Colonic mucosa (tissue), 4 donors: ENCODE results near the gene TMLHE. TPM values are rescaled to one million over a fixed set of nuclear protein-coding genes. Genes with fewer than 3 reads are reported as not detected.
A peak's percentile ranks its signal among the peaks of the same experiment; 100 is the strongest.
"Not testable (repeated sequence)": the region's sequence is repeated elsewhere in the genome, so short reads cannot be mapped to it uniquely, and the experiment has no call there.

Experiments used
- DNase-seq: peaks from one replicate; pipeline ENCODE4 v3.0.0-alpha.2; 2020
- H3K27ac ChIP-seq: fragments of 200-600 bp; one replicate; pipeline ENCODE4 v1.8.0; 2021
- H3K27me3 ChIP-seq: fragments of 200-600 bp; one replicate; pipeline ENCODE4 v1.8.0; 2021
- H3K36me3 ChIP-seq: fragments of 200-600 bp; one replicate; pipeline ENCODE4 v1.8.0; 2021
- H3K4me1 ChIP-seq: fragments of 200-600 bp; one replicate; pipeline ENCODE4 v1.8.0; 2021; ENCODE audit warnings: mild to moderate bottlenecking
- H3K4me3 ChIP-seq: fragments of 200-600 bp; one replicate; pipeline ENCODE4 v1.8.0; 2021
- H3K9ac ChIP-seq, 2 donors: one replicate each; pipeline ENCODE4 v1.7.0; 2013; ENCODE audit warnings: control low read depth in 2 of 2, low read depth in 2 of 2, low read length in 2 of 2
- H3K9me3 ChIP-seq: fragments of 200-600 bp; one replicate; pipeline ENCODE4 v1.8.0; 2021
- intact Hi-C: fragments of 100-400 bp; cut with DNase I; formaldehyde crosslinking; loops from one replicate; pipeline ENCODE4 v1.14.1; 2022
- total RNA-seq, 2 donors: library from RNA; stranded (reverse); fragmentation: NEBNext Ultra II Directional in 1 of 2; extraction: Animal tissue kit (Norgen Biotek cat#: 25700) in 1 of 2; gene quantifications; one replicate each; pipeline ENCODE4 v1.2.1, GENCODE V29; 2021
- TF ChIP-seq, protein P1 (sequence below): fragments of 200-600 bp; IDR thresholded peaks from one replicate; pipeline ENCODE4 v1.8.0; 2022; ENCODE audit warnings: antibody characterized with exemption, mild to moderate bottlenecking
- donor health status: healthy.
- donor health status: DM: no; HTN: no; CAD: no.
- donor health status: DM: no; HTN: no; CAD: no.

Gene TMLHE
- total RNA-seq, 2 donors from 2014 or later = 19.0 to 24.2 TPM

DNA sequence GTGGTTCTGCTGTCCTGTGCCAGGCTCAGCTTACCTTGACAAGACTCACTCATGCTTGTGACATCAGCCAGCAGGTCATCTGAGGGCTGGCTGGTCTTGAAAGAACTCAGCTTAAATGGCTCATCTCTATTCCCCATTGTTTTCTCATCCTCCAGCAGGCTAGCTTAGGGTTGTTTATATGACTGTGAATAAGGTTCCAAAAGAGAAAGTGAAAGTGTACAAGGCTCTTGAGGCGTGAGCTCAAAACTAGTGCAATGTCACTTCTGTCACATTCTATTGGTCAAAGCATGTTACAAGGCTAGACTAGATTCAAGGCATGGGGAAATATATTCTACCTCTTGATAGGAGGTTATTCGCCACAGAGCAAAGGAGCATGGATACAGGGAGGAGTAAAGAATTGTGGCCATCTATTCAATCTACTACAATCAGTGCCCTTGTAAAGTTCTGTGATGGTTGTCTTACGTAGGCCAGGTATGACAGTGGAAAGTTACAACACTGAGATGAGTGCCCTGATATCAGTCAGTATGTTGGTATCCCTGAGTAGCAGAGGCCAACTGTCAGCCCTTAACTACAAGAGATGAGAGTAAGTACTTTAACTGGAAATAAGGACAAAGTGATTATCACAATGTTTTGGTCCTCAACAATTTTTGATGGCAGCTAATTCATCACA lies 19.8 kb upstream of the TMLHE start:
- Histone ChIP-seq H3K4me1 (no peaks in the 10 kb centered on the region), H3K36me3 (no peaks in the 10 kb centered on the region), H3K4me3 (no peak overlapping the region), H3K27me3 (no peaks in the 10 kb centered on the region), H3K9me3 (no peaks in the 10 kb centered on the region), H3K9ac (no peak overlapping the region), H3K27ac (no peak overlapping the region)
- TF ChIP-seq, protein P1, sequence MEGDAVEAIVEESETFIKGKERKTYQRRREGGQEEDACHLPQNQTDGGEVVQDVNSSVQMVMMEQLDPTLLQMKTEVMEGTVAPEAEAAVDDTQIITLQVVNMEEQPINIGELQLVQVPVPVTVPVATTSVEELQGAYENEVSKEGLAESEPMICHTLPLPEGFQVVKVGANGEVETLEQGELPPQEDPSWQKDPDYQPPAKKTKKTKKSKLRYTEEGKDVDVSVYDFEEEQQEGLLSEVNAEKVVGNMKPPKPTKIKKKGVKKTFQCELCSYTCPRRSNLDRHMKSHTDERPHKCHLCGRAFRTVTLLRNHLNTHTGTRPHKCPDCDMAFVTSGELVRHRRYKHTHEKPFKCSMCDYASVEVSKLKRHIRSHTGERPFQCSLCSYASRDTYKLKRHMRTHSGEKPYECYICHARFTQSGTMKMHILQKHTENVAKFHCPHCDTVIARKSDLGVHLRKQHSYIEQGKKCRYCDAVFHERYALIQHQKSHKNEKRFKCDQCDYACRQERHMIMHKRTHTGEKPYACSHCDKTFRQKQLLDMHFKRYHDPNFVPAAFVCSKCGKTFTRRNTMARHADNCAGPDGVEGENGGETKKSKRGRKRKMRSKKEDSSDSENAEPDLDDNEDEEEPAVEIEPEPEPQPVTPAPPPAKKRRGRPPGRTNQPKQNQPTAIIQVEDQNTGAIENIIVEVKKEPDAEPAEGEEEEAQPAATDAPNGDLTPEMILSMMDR = no peak
- no peak for DNase-seq
- intact Hi-C loops = no loop called here

DNA sequence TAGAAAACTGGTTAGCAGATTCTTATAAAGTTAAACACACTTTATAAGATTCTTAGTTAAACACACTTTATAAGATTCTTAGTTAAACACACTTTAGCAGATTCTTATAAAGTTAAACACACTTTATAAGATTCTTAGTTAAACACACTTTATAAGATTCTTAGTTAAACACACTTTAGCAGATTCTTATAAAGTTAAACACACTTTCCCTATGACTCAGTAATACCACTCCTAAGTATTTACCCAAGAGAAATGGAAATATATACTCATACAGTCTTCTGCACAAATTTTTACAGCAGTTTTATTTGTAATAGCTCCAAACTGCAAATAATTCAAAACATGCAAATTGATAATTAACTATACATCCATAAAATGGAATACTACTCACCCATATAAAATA lies 7.4 kb upstream of the TMLHE start:
- H3K4me3 ChIP-seq, H3K4me1 ChIP-seq, H3K36me3 ChIP-seq, H3K9me3 ChIP-seq, H3K9ac ChIP-seq, H3K27ac ChIP-seq, DNase-seq, intact Hi-C loops, H3K27me3 ChIP-seq: not testable (repeated sequence)

DNA sequence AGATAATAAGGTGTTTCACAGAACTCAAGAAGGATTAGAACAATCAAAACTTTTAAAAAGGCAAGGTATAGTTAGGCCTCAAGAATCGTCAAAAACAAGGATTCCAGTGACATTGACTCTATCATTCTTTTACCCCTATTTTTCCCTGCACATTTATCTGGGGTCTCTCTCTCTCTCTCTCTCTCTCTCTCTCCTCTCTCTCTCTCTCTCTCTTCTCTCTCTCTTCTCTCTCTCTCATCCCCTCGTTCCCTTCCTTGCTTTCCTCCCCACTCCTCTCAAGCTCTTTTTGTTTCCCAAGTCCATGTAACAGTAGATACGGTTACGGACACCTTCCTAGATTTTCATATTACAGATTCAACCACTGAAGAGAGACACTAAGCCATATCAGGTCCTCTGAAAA lies 3.2 kb upstream of the TMLHE start:
- Histone ChIP-seq H3K36me3 (no peaks in the 10 kb centered on the region), H3K27me3 (no peaks in the 10 kb centered on the region), H3K9me3 (no peaks in the 10 kb centered on the region), H3K4me1 (no peaks in the 10 kb centered on the region), H3K4me3 (no peak overlapping the region), H3K9ac (no peak overlapping the region), H3K27ac (no peak overlapping the region)
- TF ChIP-seq, protein P1 = no peak
- no peak for DNase-seq
- intact Hi-C loops = no loop called here

DNA sequence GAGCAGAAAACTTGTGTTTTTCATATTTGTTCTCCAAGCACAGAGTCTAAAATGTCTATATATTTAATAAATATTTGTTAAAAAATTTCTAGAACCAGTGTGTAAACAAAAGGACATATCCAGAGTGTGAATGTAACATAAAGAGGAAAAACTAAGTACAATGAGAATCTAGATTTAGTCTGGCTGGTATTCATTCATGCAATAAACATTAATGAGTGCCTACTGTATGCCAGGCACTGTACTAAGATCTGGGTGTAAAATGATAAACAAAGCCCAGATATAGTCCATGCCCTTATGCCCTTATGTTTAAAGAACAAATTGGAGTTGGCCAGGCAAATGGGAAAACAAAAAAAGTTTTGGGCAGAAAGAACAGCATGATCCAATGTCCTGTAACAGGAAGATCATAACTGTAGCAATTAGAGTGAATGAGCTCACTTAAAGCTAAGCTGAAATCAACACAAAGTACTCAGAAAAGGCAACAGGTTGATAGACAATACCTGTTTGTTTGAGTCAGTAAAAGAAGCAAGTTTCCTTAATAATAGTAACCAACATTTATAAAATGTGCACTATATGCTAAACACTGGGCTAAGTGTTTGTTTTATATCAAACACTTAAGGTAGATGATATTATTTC lies 1.3 kb upstream of the TMLHE start:
- H3K4me1 ChIP-seq = no peaks in the 10 kb centered on the region
- no peaks in the 10 kb centered on the region for H3K36me3 ChIP-seq
- H3K27ac ChIP-seq = no peak overlapping the region
- no peaks in the 10 kb centered on the region for H3K9me3 ChIP-seq
- no peak overlapping the region for H3K9ac ChIP-seq
- DNase-seq = no peak
- intact Hi-C loops = no loop called here
- TF ChIP-seq, protein P1 = no peak
- H3K4me3 ChIP-seq = no peak overlapping the region
- no peaks in the 10 kb centered on the region for H3K27me3 ChIP-seq

DNA sequence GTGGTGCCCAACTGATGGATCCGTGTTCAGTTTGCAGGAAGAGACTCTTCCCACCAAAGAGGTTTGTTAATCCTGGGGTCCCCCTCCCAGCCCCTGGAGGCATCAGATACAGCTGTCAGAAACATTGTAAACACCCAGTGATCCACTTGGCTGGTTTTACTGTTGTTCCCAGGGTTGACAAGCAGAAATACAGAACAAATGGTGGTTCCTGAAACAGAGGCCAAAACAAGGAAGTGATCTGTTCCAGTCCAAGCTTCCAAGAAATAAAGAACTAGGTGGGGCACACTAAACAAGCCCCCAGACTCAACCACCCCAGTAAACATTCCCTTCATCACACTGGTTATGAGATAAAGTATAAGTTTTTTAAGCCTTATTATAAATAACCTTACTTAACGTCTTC lies 1.4 kb downstream of the TMLHE start:
- TF ChIP-seq, protein P1 = no peak

DNA sequence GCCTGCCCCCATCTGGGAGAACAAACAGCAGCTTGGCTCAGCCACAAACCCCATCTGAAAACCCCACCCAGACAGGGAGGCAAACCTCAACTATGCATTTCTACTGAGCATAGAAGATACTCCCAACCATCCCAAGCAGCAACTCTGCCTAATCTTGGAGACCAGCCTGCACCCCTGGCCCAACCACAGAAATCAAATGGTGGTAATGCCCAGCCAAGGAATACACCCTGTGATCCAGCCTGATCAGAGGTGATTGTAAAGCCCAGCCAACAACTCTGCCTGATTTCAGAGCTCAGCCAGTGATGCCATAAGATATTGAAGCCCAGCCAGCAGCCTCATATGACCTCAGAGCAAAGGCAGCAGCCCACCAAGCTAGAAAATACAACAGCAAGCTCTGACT lies 19.8 kb downstream of the TMLHE start:
- H3K27me3 ChIP-seq = no peaks in the 10 kb centered on the region
- TF ChIP-seq, protein P1 = no peak
- intact Hi-C loops = no loop called here
- H3K9ac ChIP-seq = no peak overlapping the region
- no peaks in the 10 kb centered on the region for H3K36me3 ChIP-seq
- H3K9me3 ChIP-seq = no peaks in the 10 kb centered on the region
- H3K27ac ChIP-seq = no peak overlapping the region
- no peak for DNase-seq
- H3K4me1 ChIP-seq = no peaks in the 10 kb centered on the region
- no peak overlapping the region for H3K4me3 ChIP-seq

More for the DNA sequence above, 1.4 kb downstream of the TMLHE start:
- no peak overlapping the region for H3K9ac ChIP-seq
- intact Hi-C loops = no loop called here
- no peaks in the 10 kb centered on the region for H3K27me3 ChIP-seq
- H3K4me1 ChIP-seq = no peaks in the 10 kb centered on the region
- no peak for DNase-seq
- peak overlapping the region; percentile 91 for H3K27ac ChIP-seq
- no peaks in the 10 kb centered on the region for H3K9me3 ChIP-seq
- H3K4me3 ChIP-seq = no peak overlapping the region
- H3K36me3 ChIP-seq = no peaks in the 10 kb centered on the region
